T-cell (primary cell): ENCODE measurements around the gene RAPH1. TPM values are rescaled to one million over a fixed set of nuclear protein-coding genes. Genes with fewer than 3 reads are reported as not detected.
"Not testable (repeated sequence)": the region's sequence is repeated elsewhere in the genome, so short reads cannot be mapped to it uniquely, and the experiment has no call there.

Experiments
- ATAC-seq, 4 experiments: fragments of 200-7000 bp in 3 of 4; fragments of 150-1000 bp in 1 of 4; cut with Tn5 transposase; replicated peaks in 1 of 4; 1 replicate in 3 of 4; 2 replicates in 1 of 4; pipeline ENCODE4 v1.10.0; 2021; ENCODE audit warnings: moderate library complexity in 3 of 4, mild to moderate bottlenecking in 2 of 4, moderate number of reproducible peaks in 1 of 4
- CTCF ChIA-PET, 2 donors: fragments of 300-600 bp; sonication (Branson Sonifier 250); formaldehyde crosslinking; loops; one replicate each; lab custom pipeline; 2022; ENCODE audit warnings: antibody characterized with exemption in 2 of 2; lab: Charles Lee
- POLR2A ChIA-PET, 2 donors: fragments of 300-600 bp; sonication (Branson Sonifier 250); formaldehyde crosslinking; loops; one replicate each; lab custom pipeline; 2022; ENCODE audit warnings: antibody characterized with exemption in 2 of 2; lab: Charles Lee
- DNase-seq, 35 experiments: peaks; one replicate each; pipeline versions ENCODE4 v3.0.0 to v3.0.0-alpha.2; 2013 to 2023
- H3K27ac ChIP-seq: one replicate; pipeline ENCODE4 v1.5.1; 2013; ENCODE audit warnings: low read length
- H3K27me3 ChIP-seq, 2 experiments: replicated peaks in 1 of 2; 1 replicate in 1 of 2; 2 replicates in 1 of 2; pipeline versions ENCODE4 v1.6.1 to v1.7.0; 2013; ENCODE audit warnings: low read length in 1 of 2, mixed read lengths in 1 of 2; ENCODE audit not compliant: control insufficient read depth in 2 of 2, insufficient read depth in 2 of 2; ENCODE audit errors: extremely low read depth in 1 of 2
- H3K36me3 ChIP-seq, 2 donors: 1 replicate in 1 of 2; 2 replicates in 1 of 2; pipeline versions ENCODE4 v1.6.1 to v1.7.0; 2013; ENCODE audit warnings: low read length in 1 of 2; ENCODE audit not compliant: control insufficient read depth in 2 of 2, insufficient read depth in 1 of 2; ENCODE audit errors: extremely low read depth in 1 of 2
- H3K4me1 ChIP-seq, 2 experiments: 1 replicate in 1 of 2; 2 replicates in 1 of 2; pipeline versions ENCODE4 v1.6.1 to v1.7.0; 2013; ENCODE audit warnings: low read length in 2 of 2, mixed read lengths in 1 of 2; ENCODE audit not compliant: insufficient read depth in 2 of 2, control insufficient read depth in 1 of 2; ENCODE audit errors: extremely low read depth in 1 of 2
- H3K4me3 ChIP-seq, 2 donors: 1 replicate in 1 of 2; 2 replicates in 1 of 2; pipeline versions ENCODE4 v1.5.1 to v1.7.0; 2013; ENCODE audit warnings: mild to moderate bottlenecking in 2 of 2, low read length in 1 of 2, moderate library complexity in 1 of 2; ENCODE audit not compliant: control insufficient read depth in 1 of 2; ENCODE audit errors: extremely low read depth in 1 of 2
- H3K9me3 ChIP-seq: 2 replicates; pipeline ENCODE4 v1.7.0; 2013
- H3K27ac Mint-ChIP-seq, 2 donors: one replicate each; pipeline ENCODE4 v1.8.0; 2020 to 2021; ENCODE audit warnings: mild to moderate bottlenecking in 2 of 2, mixed read lengths in 2 of 2
- H3K27me3 Mint-ChIP-seq, 2 donors: one replicate each; pipeline ENCODE4 v1.8.0; 2021 to 2022; ENCODE audit warnings: mixed read lengths in 2 of 2
- H3K36me3 Mint-ChIP-seq: one replicate; pipeline ENCODE4 v1.8.0; 2021; ENCODE audit warnings: mixed read lengths
- H3K4me1 Mint-ChIP-seq, 3 donors: one replicate each; pipeline ENCODE4 v1.8.0; 2020 to 2022; ENCODE audit warnings: mixed read lengths in 3 of 3, mild to moderate bottlenecking in 1 of 3
- H3K4me3 Mint-ChIP-seq, 3 donors: one replicate each; pipeline ENCODE4 v1.8.0; 2020 to 2022; ENCODE audit warnings: mild to moderate bottlenecking in 3 of 3, mixed read lengths in 3 of 3, moderate library complexity in 3 of 3
- H3K9me3 Mint-ChIP-seq, 3 donors: one replicate each; pipeline ENCODE4 v1.8.0; 2020 to 2022; ENCODE audit warnings: mixed read lengths in 3 of 3
- WGBS: methylation state at CpG from one replicate; pipeline ENCODE4 v1.1.5; 2013; ENCODE audit warnings: missing lambda C conversion rate; ENCODE audit not compliant: insufficient coverage; 5-methylcytosine and 5-hydroxymethylcytosine counted together
- total RNA-seq, 35 experiments: library from RNA in 6 of 35; stranded (reverse) in 6 of 35; fragments of 120-200 nt in 1 of 35; gene quantifications; one replicate each; pipeline versions ENCODE4 v1.2.1 to v1.2.4 and lab custom pipeline; 2013 to 2026

Gene RAPH1
- total RNA-seq, 5 donors from 2014 or later (not counting 1 experiment from before 2014, with no cell fraction given) = 1.4 to 4.4 (median 2.8) TPM

- Mint-ChIP-seq H3K9me3 (no peaks in the 10 kb centered on the region), H3K4me1 (peaks cover 0 to 6% (median 5%) of the 10 kb centered on the region in 3 donors), H3K27ac (no peak overlapping the region), H3K36me3 (peaks cover 21% of the 10 kb centered on the region), H3K4me3 (no peak overlapping the region), H3K27me3 (no peaks in the 10 kb centered on the region)
- no peak overlapping the region for H3K4me3 ChIP-seq
- H3K4me1 ChIP-seq = no peaks in the 10 kb centered on the region
- no peaks in the 10 kb centered on the region for H3K27me3 ChIP-seq
- WGBS = 100% methylated on average over 2 of the region's 3 CpGs
- no peak for ATAC-seq
- no peaks in the 10 kb centered on the region for H3K9me3 ChIP-seq
- ChIA-PET CTCF (no interaction called here), POLR2A (no interaction called here)
- H3K36me3 ChIP-seq = no peaks in the 10 kb centered on the region
- H3K27ac ChIP-seq = no peak overlapping the region
- no peak for DNase-seq
Observed at GRCh38 chr2:203379156-203379555, 155.9 kb downstream of the RAPH1 start.

GRCh38 chr2:203376173-203376572 is 158.9 kb downstream of the RAPH1 start:
- H3K9me3 ChIP-seq = no peaks in the 10 kb centered on the region
- Mint-ChIP-seq H3K9me3 (no peaks in the 10 kb centered on the region), H3K27ac (no peak overlapping the region), H3K27me3 (no peaks in the 10 kb centered on the region), H3K36me3 (peaks cover 7% of the 10 kb centered on the region), H3K4me1 (peaks cover 0 to 6% (median 5%) of the 10 kb centered on the region in 3 donors), H3K4me3 (no peak overlapping the region)
- H3K27me3 ChIP-seq = no peaks in the 10 kb centered on the region
- H3K4me3 ChIP-seq = no peak overlapping the region
- POLR2A ChIA-PET = no interaction called here
- H3K27ac ChIP-seq = no peak overlapping the region
- H3K4me1 ChIP-seq = no peaks in the 10 kb centered on the region
- no peak for ATAC-seq
- peak in 1 of 35 experiments; percentile 11 for DNase-seq
- CTCF ChIA-PET = interaction anchor here in 1 of 2 donors (0.9 kb wide), 1 partner anchor 14 kb away, joined by 3 read pairs; no protein-coding TSS in a partner anchor
- H3K36me3 ChIP-seq = no peaks in the 10 kb centered on the region

- 100% methylated on average over 5 of the region's 31 CpGs for WGBS
- H3K27me3 Mint-ChIP-seq, H3K9me3 ChIP-seq, DNase-seq, CTCF ChIA-PET, H3K4me3 ChIP-seq, H3K4me1 Mint-ChIP-seq, H3K27ac Mint-ChIP-seq, H3K27me3 ChIP-seq, ATAC-seq, H3K27ac ChIP-seq, H3K36me3 ChIP-seq, H3K4me3 Mint-ChIP-seq, POLR2A ChIA-PET, H3K4me1 ChIP-seq, H3K9me3 Mint-ChIP-seq: not testable (repeated sequence)
- peaks cover 21% of the 10 kb centered on the region for H3K36me3 Mint-ChIP-seq
Observed at GRCh38 chr2:203372706-203373105, 162.4 kb downstream of the RAPH1 start.

GRCh38 chr2:203366639-203367466 is 168.2 kb downstream of the RAPH1 start:
- H3K27ac ChIP-seq = no peak overlapping the region
- ChIA-PET CTCF (no interaction called here), POLR2A (no interaction called here)
- no peaks in the 10 kb centered on the region for H3K27me3 ChIP-seq
- peaks cover 0 to 2% of the 10 kb centered on the region in 2 donors for H3K36me3 ChIP-seq
- ATAC-seq (no peak), DNase-seq (no peak)
- H3K9me3 Mint-ChIP-seq = no peaks in the 10 kb centered on the region
- H3K4me1 ChIP-seq = peaks cover 0 to 2% of the 10 kb centered on the region in 2 experiments
- peaks cover 0 to under 1% (median 0%) of the 10 kb centered on the region in 3 donors for H3K4me1 Mint-ChIP-seq
- no peaks in the 10 kb centered on the region for H3K27me3 Mint-ChIP-seq
- no peaks in the 10 kb centered on the region for H3K9me3 ChIP-seq
- WGBS = no CpG with 5 or more reads among the region's 5 CpGs
- H3K36me3 Mint-ChIP-seq = peaks cover 27% of the 10 kb centered on the region
- H3K4me3 Mint-ChIP-seq = no peak overlapping the region
- H3K27ac Mint-ChIP-seq = no peak overlapping the region
- H3K4me3 ChIP-seq = no peak overlapping the region

- no peak overlapping the region for H3K4me3 Mint-ChIP-seq
- H3K27ac ChIP-seq = no peak overlapping the region
- peaks cover 16% of the 10 kb centered on the region for H3K36me3 Mint-ChIP-seq
- H3K9me3 ChIP-seq = no peaks in the 10 kb centered on the region
- no peaks in the 10 kb centered on the region for H3K27me3 Mint-ChIP-seq
- POLR2A ChIA-PET = interaction anchor here in 1 of 2 donors (0.6 kb wide), 1 partner anchor 74 kb away, joined by 3 read pairs; no protein-coding TSS in a partner anchor
- H3K4me1 Mint-ChIP-seq = peaks cover 3 to 9% (median 6%) of the 10 kb centered on the region in 3 donors
- H3K4me1 ChIP-seq = no peaks in the 10 kb centered on the region
- no peaks in the 10 kb centered on the region for H3K27me3 ChIP-seq
- H3K27ac Mint-ChIP-seq = no peak overlapping the region
- CTCF ChIA-PET = interaction anchor here in 1 of 2 donors (0.8 kb wide), 1 partner anchor 14 kb away, joined by 3 read pairs; no protein-coding TSS in a partner anchor
- H3K4me3 ChIP-seq = no peak overlapping the region
- H3K9me3 Mint-ChIP-seq = no peaks in the 10 kb centered on the region
- ATAC-seq (no peak), DNase-seq (no peak)
- H3K36me3 ChIP-seq = no peaks in the 10 kb centered on the region
Observed at GRCh38 chr2:203361922-203362321, 173.2 kb downstream of the RAPH1 start.

- Histone ChIP-seq H3K9me3 (no peaks in the 10 kb centered on the region), H3K27me3 (no peaks in the 10 kb centered on the region), H3K4me3 (no peak overlapping the region), H3K27ac (no peak overlapping the region), H3K36me3 (no peaks in the 10 kb centered on the region), H3K4me1 (no peaks in the 10 kb centered on the region)
- Mint-ChIP-seq H3K4me3 (no peak overlapping the region), H3K27ac (no peak overlapping the region), H3K4me1 (peaks cover 3 to 9% (median 6%) of the 10 kb centered on the region in 3 donors), H3K27me3 (no peaks in the 10 kb centered on the region), H3K36me3 (peaks cover 12% of the 10 kb centered on the region), H3K9me3 (no peaks in the 10 kb centered on the region)
- DNase-seq (no peak), ATAC-seq (no peak)
- ChIA-PET CTCF (interaction anchor here in 1 of 2 donors (0.8 kb wide), 1 partner anchor 14 kb away, joined by 3 read pairs; no protein-coding TSS in a partner anchor), POLR2A (no interaction called here)
- WGBS = 71% methylated on average over 2 of the region's 2 CpGs
Observed at GRCh38 chr2:203361495-203361894, 173.6 kb downstream of the RAPH1 start.
